Camera-type eye (tissue), 1 donor: ENCODE data around the gene SPRTN. TPM values are rescaled to one million over a fixed set of nuclear protein-coding genes. Genes with fewer than 3 reads are reported as not detected.

Experiments used
- total RNA-seq: library from RNA; depleted of rRNA; stranded (reverse); fragments of >200 nt; gene quantifications from one replicate; pipeline ENCODE4 v1.2.3, GENCODE V29; 2014

SPRTN gene, protein sequence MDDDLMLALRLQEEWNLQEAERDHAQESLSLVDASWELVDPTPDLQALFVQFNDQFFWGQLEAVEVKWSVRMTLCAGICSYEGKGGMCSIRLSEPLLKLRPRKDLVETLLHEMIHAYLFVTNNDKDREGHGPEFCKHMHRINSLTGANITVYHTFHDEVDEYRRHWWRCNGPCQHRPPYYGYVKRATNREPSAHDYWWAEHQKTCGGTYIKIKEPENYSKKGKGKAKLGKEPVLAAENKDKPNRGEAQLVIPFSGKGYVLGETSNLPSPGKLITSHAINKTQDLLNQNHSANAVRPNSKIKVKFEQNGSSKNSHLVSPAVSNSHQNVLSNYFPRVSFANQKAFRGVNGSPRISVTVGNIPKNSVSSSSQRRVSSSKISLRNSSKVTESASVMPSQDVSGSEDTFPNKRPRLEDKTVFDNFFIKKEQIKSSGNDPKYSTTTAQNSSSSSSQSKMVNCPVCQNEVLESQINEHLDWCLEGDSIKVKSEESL
- total RNA-seq: 19.2 TPM

DNA sequence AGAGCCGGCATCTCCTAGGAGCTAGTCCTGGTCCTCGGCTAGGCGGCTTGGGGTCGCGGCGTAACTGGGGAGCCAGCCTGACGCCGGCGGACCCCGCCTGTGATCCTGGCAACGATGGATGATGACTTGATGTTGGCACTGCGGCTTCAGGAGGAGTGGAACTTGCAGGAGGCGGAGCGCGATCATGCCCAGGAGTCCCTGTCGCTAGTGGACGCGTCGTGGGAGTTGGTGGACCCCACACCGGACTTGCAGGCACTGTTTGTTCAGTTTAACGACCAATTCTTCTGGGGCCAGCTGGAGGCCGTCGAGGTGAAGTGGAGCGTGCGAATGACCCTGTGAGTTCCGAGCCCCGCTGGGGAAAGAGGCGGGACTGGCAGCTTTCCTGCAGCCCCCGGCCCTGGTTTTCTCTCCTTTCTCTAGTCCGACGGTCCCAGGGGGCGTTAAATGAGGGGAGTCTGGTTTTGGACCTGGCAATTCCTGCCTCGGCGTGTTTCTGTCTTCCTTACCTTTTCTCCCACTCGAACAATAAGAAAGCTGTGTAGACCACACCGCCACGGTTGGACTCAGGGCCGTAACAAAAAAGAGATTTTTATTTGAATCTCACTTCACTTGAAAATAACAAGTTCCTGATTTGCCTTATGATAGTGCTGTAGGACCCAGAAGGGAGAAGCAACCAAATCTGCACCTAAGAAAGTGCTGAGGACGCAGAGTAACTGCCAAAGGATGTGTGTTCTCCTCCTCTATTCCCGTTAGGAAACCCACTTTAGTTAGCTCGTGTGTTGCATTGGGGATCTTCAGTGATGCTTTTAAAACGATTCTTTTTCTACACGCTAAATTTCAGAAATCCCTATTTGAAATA, at the start of gene SPRTN:
Gene SPRTN (plus strand): TSS at position 24 of the 859 bp plus-strand sequence. CDS start 91 bp downstream, at position 115.

DNA sequence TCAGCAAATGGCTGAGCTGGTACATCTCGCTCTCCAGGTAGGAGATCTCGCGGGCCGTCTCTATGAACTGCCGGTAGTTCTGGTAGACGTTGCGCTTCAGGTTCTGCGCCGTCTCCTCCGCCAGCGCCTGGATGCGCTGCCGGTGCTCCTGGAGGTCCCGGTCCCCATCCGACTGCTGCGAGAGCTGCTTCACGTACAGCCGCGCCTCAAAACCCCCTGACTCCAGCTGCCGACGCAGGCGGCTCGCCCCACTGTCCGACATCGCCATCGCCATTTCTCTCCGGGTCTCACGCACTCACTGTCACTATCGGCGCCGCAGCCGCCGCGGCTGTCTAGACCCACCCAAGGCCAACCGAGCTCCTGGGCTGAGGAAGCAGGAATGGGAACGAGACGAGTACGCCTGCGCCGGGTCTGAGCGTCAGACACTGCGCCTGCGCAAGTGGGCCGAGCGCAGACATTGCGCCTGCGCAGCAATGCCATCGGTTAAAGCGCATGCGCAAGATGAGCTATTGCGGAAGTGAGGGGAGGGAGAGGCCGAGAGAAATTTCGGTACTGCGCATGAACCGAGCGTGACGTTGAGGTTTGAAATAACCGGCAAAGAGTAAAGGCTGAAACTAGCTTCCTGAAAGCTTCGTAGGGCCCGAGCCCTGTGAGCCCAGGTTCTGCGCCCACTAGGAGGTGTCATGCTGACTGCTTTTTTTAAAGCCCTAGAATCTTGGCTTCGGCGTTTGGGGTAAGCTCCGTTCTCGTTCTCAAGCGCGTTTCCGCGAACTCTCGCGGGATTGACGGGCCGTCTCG, 422 bp upstream of the SPRTN start, which contains the start of gene EXOC8:
Gene EXOC8 (minus strand): TSS at position 381 of the 798 bp plus-strand sequence. CDS start 107 bp downstream, at position 274.

Other genes with a start within 250 kb of the SPRTN start
- 31.0 TPM for gene TRIM67, start 176.2 kb upstream of the SPRTN start, total RNA-seq
- 44.4 TPM for gene GNPAT, start 97.1 kb upstream of the SPRTN start, total RNA-seq
- 27.1 TPM for gene EXOC8, start 441 bp upstream of the SPRTN start, total RNA-seq
- 60.5 TPM for gene EGLN1, start 84.0 kb downstream of the SPRTN start, total RNA-seq
- 57.1 TPM for gene TSNAX, start 190.4 kb downstream of the SPRTN start, total RNA-seq